G401.6 (cell line): ENCODE measurements around the gene ARMC3.
A peak's percentile ranks its signal among the peaks of the same experiment; 100 is the strongest.
"Not testable (repeated sequence)": the region's sequence is repeated elsewhere in the genome, so short reads cannot be mapped to it uniquely, and the experiment has no call there.

Experiments used
- FAIRE-seq: peaks from 2 replicates; lab custom pipeline; 2012; peaks lifted over from hg19 to GRCh38; lab: Jason Lieb, UNC

Gene ARMC3

GRCh38 chr10:23047201-23048050 lies 119.6 kb downstream of the ARMC3 start:
- FAIRE-seq: no peak

- no peak for FAIRE-seq
Measured at GRCh38 chr10:23048191-23048590, 120.3 kb downstream of the ARMC3 start.

GRCh38 chr10:23051278-23051677 lies 123.4 kb downstream of the ARMC3 start:
- FAIRE-seq: no peak

- FAIRE-seq: no peak
Measured at GRCh38 chr10:23051855-23052331, 124.0 kb downstream of the ARMC3 start.

- FAIRE-seq: no peak
Measured at GRCh38 chr10:23053036-23053435, 125.2 kb downstream of the ARMC3 start.

- peak; percentile 39 for FAIRE-seq
Measured at GRCh38 chr10:23055424-23056185, 127.8 kb downstream of the ARMC3 start.

- no peak for FAIRE-seq
Measured at GRCh38 chr10:23056186-23056579, 128.3 kb downstream of the ARMC3 start.

- FAIRE-seq: no peak
Measured at GRCh38 chr10:23058366-23058765, 130.5 kb downstream of the ARMC3 start.

GRCh38 chr10:23060918-23061317 lies 133.1 kb downstream of the ARMC3 start:
- FAIRE-seq: no peak

- no peak for FAIRE-seq
Measured at GRCh38 chr10:23063045-23063972, 135.5 kb downstream of the ARMC3 start.

- no peak for FAIRE-seq
Measured at GRCh38 chr10:23063973-23064812, 136.3 kb downstream of the ARMC3 start.

- not testable (repeated sequence) for FAIRE-seq
Measured at GRCh38 chr10:23064813-23065114, 136.9 kb downstream of the ARMC3 start.

- FAIRE-seq: no peak
Measured at GRCh38 chr10:23065181-23065948, 137.5 kb downstream of the ARMC3 start.

GRCh38 chr10:23067337-23067736 lies 139.5 kb downstream of the ARMC3 start:
- no peak for FAIRE-seq

- FAIRE-seq: peak; percentile 94
Measured at GRCh38 chr10:23067939-23068775, 140.3 kb downstream of the ARMC3 start.

- FAIRE-seq: no peak
Measured at GRCh38 chr10:23069019-23069815, 141.4 kb downstream of the ARMC3 start.

GRCh38 chr10:23070092-23070912 lies 142.4 kb downstream of the ARMC3 start:
- not testable (repeated sequence) for FAIRE-seq

GRCh38 chr10:23070913-23071218 lies 143.0 kb downstream of the ARMC3 start:
- no peak for FAIRE-seq
